Prostate gland (tissue), 2 donors: ENCODE measurements around the gene SNX19. TPM values are rescaled to one million over a fixed set of nuclear protein-coding genes. Genes with fewer than 3 reads are reported as not detected.

Experiments used
- DNase-seq: peaks from one replicate; pipeline ENCODE4 v3.0.0-alpha.2; 2019; ENCODE audit warnings: low spot score
- H3K27ac ChIP-seq, 2 donors: fragments of 200-600 bp; sonication (generic); 2 replicates each; pipeline ENCODE4 v1.5.1; 2017 to 2019
- H3K27me3 ChIP-seq: fragments of 200-600 bp; sonication (generic); replicated peaks from 2 replicates; pipeline ENCODE4 v1.5.1; 2019; ENCODE audit not compliant: insufficient read depth
- H3K36me3 ChIP-seq, 2 donors: fragments of 200-600 bp; sonication (generic); 1 replicate in 1 of 2; 2 replicates in 1 of 2; pipeline versions ENCODE4 v1.5.1 to v1.8.1; 2017 to 2019
- H3K4me1 ChIP-seq: fragments of 200-600 bp; sonication (generic); replicated peaks from 2 replicates; pipeline ENCODE4 v1.5.1; 2019
- H3K4me3 ChIP-seq, 2 donors: fragments of 200-600 bp; sonication (generic); 2 replicates each; pipeline ENCODE4 v1.5.1; 2017 to 2019
- H3K9me3 ChIP-seq: fragments of 200-600 bp; sonication (generic); 2 replicates; pipeline ENCODE4 v1.5.1; 2017
- POLR2A ChIP-seq: fragments of 450-650 bp; IDR thresholded peaks from one replicate; pipeline ENCODE4 v1.6.1; 2016; ENCODE audit warnings: antibody characterized with exemption, mild to moderate bottlenecking
- POLR2AphosphoS5 ChIP-seq: sonication (generic); formaldehyde crosslinking; IDR thresholded peaks from one replicate; pipeline ENCODE4 v1.6.1; 2017; ENCODE audit warnings: antibody characterized with exemption
- WGBS: methylation state at CpG from one replicate; pipeline ENCODE4 v1.1.5; 2018; 5-methylcytosine and 5-hydroxymethylcytosine counted together
- intact Hi-C: fragments of 100-400 bp; cut with DNase I; formaldehyde crosslinking; loops from one replicate; pipeline ENCODE4 v1.14.2; 2022
- total RNA-seq, 2 donors: library from RNA; depleted of rRNA; stranded (reverse); fragments of >200 nt; gene quantifications; one replicate each; pipeline ENCODE4 v1.1.0, GENCODE V29; 2016
- TF ChIP-seq, protein P1 (sequence below), 4 experiments: fragments of 200-600 bp in 2 of 4; fragments of 450-650 bp in 2 of 4; sonication (generic) in 2 of 4; IDR thresholded peaks; 1 replicate in 3 of 4; 2 replicates in 1 of 4; pipeline ENCODE4 v1.5.1; 2016 to 2019; ENCODE audit warnings: antibody characterized with exemption in 4 of 4, mild to moderate bottlenecking in 2 of 4, moderate library complexity in 2 of 4

The SNX19 gene
- total RNA-seq, 2 donors from 2014 or later: 87.7 to 115 TPM

DNA sequence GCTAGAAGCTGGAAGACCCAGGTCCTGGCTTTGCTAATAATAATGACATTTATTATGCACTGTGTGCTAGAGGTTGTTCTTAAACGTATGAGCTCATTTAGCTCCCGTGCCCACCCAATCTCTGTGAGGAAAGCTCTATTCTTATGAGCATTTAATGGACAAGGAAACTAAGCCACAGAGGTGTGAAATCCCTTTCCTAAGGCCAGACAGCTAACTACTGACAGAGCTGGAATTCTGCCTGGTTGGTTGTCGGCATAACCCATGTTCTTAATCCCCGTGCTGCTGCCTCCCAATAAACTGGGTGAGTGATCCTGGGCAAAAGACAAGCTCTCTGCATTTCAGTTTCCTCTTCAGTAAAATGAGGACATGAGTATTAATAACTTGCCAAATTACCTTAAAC lies 49.4 kb downstream of the SNX19 start:
- WGBS: 35% methylated on average over 4 of the region's 4 CpGs
- DNase-seq: no peak
- Histone ChIP-seq H3K27me3 (no peaks in the 10 kb centered on the region), H3K4me1 (no peaks in the 10 kb centered on the region), H3K36me3 (no peaks in the 10 kb centered on the region), H3K9me3 (no peaks in the 10 kb centered on the region), H3K4me3 (no peak overlapping the region), H3K27ac (no peak overlapping the region)
- no peak for TF ChIP-seq POLR2A
- TF ChIP-seq, protein P1, sequence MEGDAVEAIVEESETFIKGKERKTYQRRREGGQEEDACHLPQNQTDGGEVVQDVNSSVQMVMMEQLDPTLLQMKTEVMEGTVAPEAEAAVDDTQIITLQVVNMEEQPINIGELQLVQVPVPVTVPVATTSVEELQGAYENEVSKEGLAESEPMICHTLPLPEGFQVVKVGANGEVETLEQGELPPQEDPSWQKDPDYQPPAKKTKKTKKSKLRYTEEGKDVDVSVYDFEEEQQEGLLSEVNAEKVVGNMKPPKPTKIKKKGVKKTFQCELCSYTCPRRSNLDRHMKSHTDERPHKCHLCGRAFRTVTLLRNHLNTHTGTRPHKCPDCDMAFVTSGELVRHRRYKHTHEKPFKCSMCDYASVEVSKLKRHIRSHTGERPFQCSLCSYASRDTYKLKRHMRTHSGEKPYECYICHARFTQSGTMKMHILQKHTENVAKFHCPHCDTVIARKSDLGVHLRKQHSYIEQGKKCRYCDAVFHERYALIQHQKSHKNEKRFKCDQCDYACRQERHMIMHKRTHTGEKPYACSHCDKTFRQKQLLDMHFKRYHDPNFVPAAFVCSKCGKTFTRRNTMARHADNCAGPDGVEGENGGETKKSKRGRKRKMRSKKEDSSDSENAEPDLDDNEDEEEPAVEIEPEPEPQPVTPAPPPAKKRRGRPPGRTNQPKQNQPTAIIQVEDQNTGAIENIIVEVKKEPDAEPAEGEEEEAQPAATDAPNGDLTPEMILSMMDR (IDR thresholded peaks at IDR 0.05): no peak
- intact Hi-C loops: no loop called here

DNA sequence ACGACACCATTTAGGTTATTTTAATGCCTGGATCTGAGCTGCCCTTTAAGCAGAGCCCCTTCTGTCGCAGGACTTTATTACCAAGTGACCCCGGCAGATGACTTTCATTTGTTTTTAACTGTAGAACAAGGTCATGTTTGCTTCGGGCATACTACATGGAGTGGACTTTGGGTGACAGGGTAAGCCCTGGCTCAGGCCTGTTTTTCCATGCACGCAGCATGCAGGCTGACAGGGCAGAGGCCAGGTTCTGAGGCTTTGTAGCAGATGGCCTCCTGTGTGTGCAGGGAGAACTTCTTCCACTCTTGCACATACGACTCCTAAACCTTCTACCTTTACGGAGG lies 50.5 kb downstream of the SNX19 start:
- Histone ChIP-seq H3K27me3 (no peaks in the 10 kb centered on the region), H3K9me3 (no peaks in the 10 kb centered on the region), H3K4me3 (no peak overlapping the region), H3K4me1 (no peaks in the 10 kb centered on the region), H3K27ac (no peak overlapping the region), H3K36me3 (no peaks in the 10 kb centered on the region)
- DNase-seq: no peak
- 86% methylated on average over 7 of the region's 7 CpGs for WGBS
- no peak for TF ChIP-seq POLR2A
- TF ChIP-seq, protein P1 (IDR thresholded peaks at IDR 0.05): no peak
- TF ChIP-seq POLR2AphosphoS5: no peak
- intact Hi-C loops: no loop called here

DNA sequence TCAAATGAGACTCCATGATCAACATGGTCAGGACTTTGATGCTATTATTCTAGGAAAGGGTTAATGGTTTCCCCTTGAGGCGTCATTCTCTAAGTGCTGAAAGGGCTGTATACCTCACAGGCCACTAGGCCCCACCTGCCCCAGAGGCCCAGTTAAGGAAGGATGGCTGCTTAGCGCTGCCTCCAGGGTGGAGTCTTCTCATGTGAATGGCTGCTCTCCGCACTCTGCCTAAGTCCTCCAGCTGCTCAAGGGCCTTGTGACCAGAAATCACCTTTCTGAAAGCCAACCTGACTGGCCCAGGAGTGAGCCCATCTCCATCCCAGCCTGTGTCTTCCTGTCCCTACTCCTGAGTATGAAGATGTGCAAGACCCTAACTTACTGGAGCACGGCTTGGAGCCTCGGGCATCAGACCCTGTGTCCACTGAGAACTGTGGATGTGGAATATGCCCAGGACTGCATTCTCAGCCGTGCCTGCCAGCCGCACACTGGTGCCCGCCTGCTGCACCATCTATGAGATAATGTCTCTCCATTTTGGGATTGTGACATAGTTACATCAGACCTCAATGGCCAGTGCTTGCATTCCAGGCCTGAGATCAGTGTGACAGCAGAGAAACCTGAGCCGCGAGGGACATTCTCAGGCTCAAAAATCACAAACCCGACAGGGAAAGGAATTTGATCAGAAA lies 51.0 kb downstream of the SNX19 start:
- DNase-seq: no peak
- Histone ChIP-seq H3K4me3 (no peak overlapping the region), H3K27me3 (no peaks in the 10 kb centered on the region), H3K27ac (no peak overlapping the region), H3K4me1 (no peaks in the 10 kb centered on the region), H3K9me3 (no peaks in the 10 kb centered on the region), H3K36me3 (no peaks in the 10 kb centered on the region)
- intact Hi-C loops: no loop called here
- 75% methylated on average over 11 of the region's 11 CpGs for WGBS
- no peak for TF ChIP-seq POLR2AphosphoS5
- TF ChIP-seq, protein P1 (IDR thresholded peaks at IDR 0.05): no peak
- no peak for TF ChIP-seq POLR2A

DNA sequence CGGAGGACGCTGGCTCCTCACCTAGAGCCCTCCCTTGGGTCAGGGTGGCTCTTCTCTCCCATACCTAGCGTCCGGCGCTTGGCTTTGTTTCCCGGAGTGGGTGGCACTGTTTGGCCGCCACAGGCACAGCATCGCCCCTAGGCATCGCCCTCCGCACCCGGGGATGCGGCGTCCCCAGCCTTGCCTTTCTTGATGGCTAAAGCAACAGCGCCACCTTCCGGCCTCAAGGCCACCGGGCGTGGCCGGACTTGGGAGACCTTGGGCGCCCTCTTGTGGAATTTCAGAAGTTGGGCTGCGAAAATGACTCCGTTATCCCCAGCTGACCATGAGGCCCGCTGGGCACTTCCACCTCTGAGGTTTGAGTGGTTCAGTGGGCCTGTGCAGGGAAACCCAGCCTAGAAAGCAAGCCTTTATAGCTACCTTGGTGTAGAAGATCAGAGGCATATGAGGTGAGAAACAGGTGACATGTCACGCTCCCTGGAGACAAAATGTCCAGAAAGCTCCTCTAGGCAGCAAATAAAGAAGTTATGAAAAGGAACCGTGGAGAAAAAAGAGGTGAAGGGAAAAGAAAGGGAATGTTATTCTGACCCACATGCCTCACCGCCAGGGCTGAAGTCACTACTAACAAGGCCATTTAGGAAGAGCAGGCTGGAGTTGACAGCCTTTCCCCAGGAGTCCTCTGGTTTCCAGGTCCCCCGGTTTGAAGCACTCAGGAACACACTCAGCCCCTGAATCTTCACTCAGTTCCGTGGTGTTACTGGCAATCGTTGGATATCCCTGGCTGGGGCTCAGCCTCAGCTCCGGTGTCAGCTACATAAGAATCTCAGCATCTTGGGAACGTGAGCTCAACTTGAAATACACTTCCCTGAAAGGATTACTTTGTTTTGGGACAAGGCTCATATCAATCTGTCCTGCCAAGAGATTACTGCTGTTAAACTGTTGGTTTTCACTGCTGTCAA lies 54.1 kb downstream of the SNX19 start:
- H3K36me3 ChIP-seq: no peaks in the 10 kb centered on the region
- TF ChIP-seq POLR2A (no peak), POLR2AphosphoS5 (peak; percentile 75)
- TF ChIP-seq, protein P1 (IDR thresholded peaks at IDR 0.05): peak; percentile 100
- WGBS: 22% methylated on average over 30 of the region's 30 CpGs
- H3K9me3 ChIP-seq: no peaks in the 10 kb centered on the region
- peak; percentile 86 for DNase-seq
- H3K27me3 ChIP-seq: no peaks in the 10 kb centered on the region
- no peak overlapping the region for H3K4me3 ChIP-seq
- H3K4me1 ChIP-seq: no peaks in the 10 kb centered on the region
- intact Hi-C loops: loop anchor here (1.0 to 5.0 kb wide), 3 partner anchors 33 to 428 kb away; no protein-coding TSS in a partner anchor
- peak overlapping the region in 1 of 2 donors; percentile 1 for H3K27ac ChIP-seq
